B cell (primary cell): ENCODE data around the gene NDC80.
"Not testable (repeated sequence)": the region's sequence is repeated elsewhere in the genome, so short reads cannot be mapped to it uniquely, and the experiment has no call there.

Experiments
- EZH2 ChIP-seq: IDR thresholded peaks from 2 replicates; pipeline ENCODE4 v1.6.1; 2012; ENCODE audit warnings: borderline replicate concordance, low read depth, mild to moderate bottlenecking, moderate library complexity, low read length; ENCODE audit not compliant: insufficient read depth, poor library complexity, severe bottlenecking
- TF ChIP-seq, protein P1 (sequence below): fragments of 200-600 bp; IDR thresholded peaks from one replicate; pipeline ENCODE4 v1.8.0; 2022; ENCODE audit warnings: antibody characterized with exemption, mild to moderate bottlenecking

- TF ChIP-seq, protein P1, sequence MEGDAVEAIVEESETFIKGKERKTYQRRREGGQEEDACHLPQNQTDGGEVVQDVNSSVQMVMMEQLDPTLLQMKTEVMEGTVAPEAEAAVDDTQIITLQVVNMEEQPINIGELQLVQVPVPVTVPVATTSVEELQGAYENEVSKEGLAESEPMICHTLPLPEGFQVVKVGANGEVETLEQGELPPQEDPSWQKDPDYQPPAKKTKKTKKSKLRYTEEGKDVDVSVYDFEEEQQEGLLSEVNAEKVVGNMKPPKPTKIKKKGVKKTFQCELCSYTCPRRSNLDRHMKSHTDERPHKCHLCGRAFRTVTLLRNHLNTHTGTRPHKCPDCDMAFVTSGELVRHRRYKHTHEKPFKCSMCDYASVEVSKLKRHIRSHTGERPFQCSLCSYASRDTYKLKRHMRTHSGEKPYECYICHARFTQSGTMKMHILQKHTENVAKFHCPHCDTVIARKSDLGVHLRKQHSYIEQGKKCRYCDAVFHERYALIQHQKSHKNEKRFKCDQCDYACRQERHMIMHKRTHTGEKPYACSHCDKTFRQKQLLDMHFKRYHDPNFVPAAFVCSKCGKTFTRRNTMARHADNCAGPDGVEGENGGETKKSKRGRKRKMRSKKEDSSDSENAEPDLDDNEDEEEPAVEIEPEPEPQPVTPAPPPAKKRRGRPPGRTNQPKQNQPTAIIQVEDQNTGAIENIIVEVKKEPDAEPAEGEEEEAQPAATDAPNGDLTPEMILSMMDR, result not testable (repeated sequence)
- not testable (repeated sequence) for TF ChIP-seq EZH2
These were observed 90.9 kb downstream of the NDC80 start for GRCh38 chr18:2662288-2662687.
